Uterus (tissue), 2 donors: ENCODE results near the gene MACIR.

ENCODE experiments used
- POLR2A ChIP-seq, 2 donors: fragments of 450-650 bp; IDR thresholded peaks; one replicate each; pipeline ENCODE4 v1.6.1; 2016; ENCODE audit warnings: antibody characterized with exemption in 2 of 2, mild to moderate bottlenecking in 1 of 2, moderate library complexity in 1 of 2
- TF ChIP-seq, protein P1 (sequence below), 4 experiments: fragments of 200-600 bp in 2 of 4; fragments of 450-650 bp in 2 of 4; sonication (generic) in 2 of 4; IDR thresholded peaks; one replicate each; pipeline ENCODE4 v1.5.1; 2016 to 2019; ENCODE audit warnings: antibody characterized with exemption in 4 of 4, mild to moderate bottlenecking in 2 of 4, moderate library complexity in 1 of 4

DNA sequence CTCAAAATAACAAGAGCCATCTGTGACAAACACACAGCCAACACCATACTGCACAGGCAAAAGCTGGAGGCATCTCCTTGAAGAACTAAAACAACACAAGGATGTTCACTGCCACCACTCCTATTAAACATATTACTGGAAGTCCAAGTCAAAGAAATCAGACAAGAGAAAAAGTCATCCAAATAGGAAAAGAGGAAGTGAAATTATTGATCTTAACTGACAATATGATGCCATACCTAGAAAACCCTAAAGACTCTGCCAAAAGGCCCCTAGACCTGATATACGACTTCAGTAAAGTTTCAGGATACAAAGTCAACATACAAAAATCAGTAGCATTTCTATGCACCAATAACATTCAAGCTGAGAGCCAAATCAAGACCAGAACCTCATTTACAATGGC is 30.0 kb upstream of the MACIR start:
- TF ChIP-seq, protein P1, sequence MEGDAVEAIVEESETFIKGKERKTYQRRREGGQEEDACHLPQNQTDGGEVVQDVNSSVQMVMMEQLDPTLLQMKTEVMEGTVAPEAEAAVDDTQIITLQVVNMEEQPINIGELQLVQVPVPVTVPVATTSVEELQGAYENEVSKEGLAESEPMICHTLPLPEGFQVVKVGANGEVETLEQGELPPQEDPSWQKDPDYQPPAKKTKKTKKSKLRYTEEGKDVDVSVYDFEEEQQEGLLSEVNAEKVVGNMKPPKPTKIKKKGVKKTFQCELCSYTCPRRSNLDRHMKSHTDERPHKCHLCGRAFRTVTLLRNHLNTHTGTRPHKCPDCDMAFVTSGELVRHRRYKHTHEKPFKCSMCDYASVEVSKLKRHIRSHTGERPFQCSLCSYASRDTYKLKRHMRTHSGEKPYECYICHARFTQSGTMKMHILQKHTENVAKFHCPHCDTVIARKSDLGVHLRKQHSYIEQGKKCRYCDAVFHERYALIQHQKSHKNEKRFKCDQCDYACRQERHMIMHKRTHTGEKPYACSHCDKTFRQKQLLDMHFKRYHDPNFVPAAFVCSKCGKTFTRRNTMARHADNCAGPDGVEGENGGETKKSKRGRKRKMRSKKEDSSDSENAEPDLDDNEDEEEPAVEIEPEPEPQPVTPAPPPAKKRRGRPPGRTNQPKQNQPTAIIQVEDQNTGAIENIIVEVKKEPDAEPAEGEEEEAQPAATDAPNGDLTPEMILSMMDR (IDR thresholded peaks at IDR 0.05): no peak
- no peak for TF ChIP-seq POLR2A (IDR thresholded peaks at IDR 0.05)
